H1 (cell line): Measurements from ENCODE around the gene WDR77. TPM values are rescaled to one million over a fixed set of nuclear protein-coding genes. Genes with fewer than 3 reads are reported as not detected.

Experiments used
- CTCF ChIA-PET: fragments of 300-600 bp; sonication (Branson Sonifier 250); formaldehyde crosslinking; loops from one replicate; lab custom pipeline; 2021; ENCODE audit not compliant: partially characterized antibody; lab: Charles Lee
- POLR2A ChIA-PET: fragments of 300-600 bp; sonication (Branson Sonifier 250); formaldehyde crosslinking; loops from one replicate; lab custom pipeline; 2021; ENCODE audit warnings: inconsistent platforms; ENCODE audit not compliant: partially characterized antibody; lab: Charles Lee
- DNase-seq, 2 experiments: peaks; one replicate each; pipeline versions ENCODE4 v3.0.0 to v3.0.0-alpha.2; 2010 to 2022; ENCODE audit warnings: low spot score in 2 of 2, low read depth in 1 of 2, mixed read lengths in 1 of 2
- FAIRE-seq: peaks from 2 replicates; lab custom pipeline; 2011; peaks lifted over from hg19 to GRCh38; lab: Jason Lieb, UNC
- H2AFZ ChIP-seq: 2 replicates; pipeline ENCODE4 v1.8.1; 2012; ENCODE audit warnings: low read length, inconsistent platforms
- H2AK5ac ChIP-seq: 2 replicates; pipeline ENCODE4 v1.6.1; 2013; ENCODE audit warnings: low read depth, low read length
- H2BK120ac ChIP-seq: replicated peaks from 2 replicates; pipeline ENCODE3; 2013; ENCODE audit warnings: low read depth, low read length, inconsistent platforms
- H2BK12ac ChIP-seq: 2 replicates; pipeline ENCODE4 v1.6.1; 2013; ENCODE audit warnings: low read depth, low read length
- H2BK15ac ChIP-seq: 2 replicates; pipeline ENCODE4 v1.6.1; 2013; ENCODE audit warnings: low read length
- H2BK20ac ChIP-seq: 2 replicates; pipeline ENCODE4 v1.6.1; 2013; ENCODE audit warnings: low read length
- H2BK5ac ChIP-seq: 2 replicates; pipeline ENCODE4 v1.6.1; 2013; ENCODE audit warnings: low read depth, low read length
- H3K14ac ChIP-seq: 2 replicates; pipeline ENCODE4 v1.6.1; 2013; ENCODE audit warnings: inconsistent platforms; ENCODE audit not compliant: insufficient read length
- H3K18ac ChIP-seq: 2 replicates; pipeline ENCODE4 v1.6.1; 2013; ENCODE audit warnings: low read length; ENCODE audit errors: extremely low read depth
- H3K23ac ChIP-seq: 2 replicates; pipeline ENCODE4 v1.6.1; 2013; ENCODE audit warnings: inconsistent platforms; ENCODE audit not compliant: insufficient read length
- H3K23me2 ChIP-seq: 2 replicates; pipeline ENCODE4 v1.6.1; 2013; ENCODE audit warnings: low read depth, low read length
- H3K27ac ChIP-seq: 2 replicates; pipeline ENCODE4 v1.6.1; 2011; ENCODE audit warnings: low read depth, low read length, inconsistent platforms
- H3K27me3 ChIP-seq, 4 experiments: replicated peaks in 1 of 4; 1 replicate in 1 of 4; 2 replicates in 3 of 4; pipeline versions ENCODE4 v1.6.1 to v1.8.1; 2011 to 2013; ENCODE audit warnings: low read length in 3 of 4, mild to moderate bottlenecking in 3 of 4, inconsistent platforms in 2 of 4, mixed read lengths in 2 of 4, moderate library complexity in 1 of 4; ENCODE audit not compliant: control insufficient read depth in 3 of 4, insufficient read depth in 3 of 4; ENCODE audit errors: extremely low read depth in 1 of 4
- H3K36me3 ChIP-seq, 4 experiments: 2 replicates each; pipeline versions ENCODE4 v1.6.1 to v1.8.1; 2011 to 2013; ENCODE audit warnings: mild to moderate bottlenecking in 4 of 4, low read length in 3 of 4, moderate library complexity in 2 of 4, control low read depth in 1 of 4, inconsistent platforms in 1 of 4; ENCODE audit not compliant: insufficient read depth in 4 of 4, control insufficient read depth in 2 of 4
- H3K4ac ChIP-seq: replicated peaks from 2 replicates; pipeline ENCODE3; 2013; ENCODE audit warnings: low read length, low read depth, mixed read lengths, inconsistent platforms; ENCODE audit not compliant: insufficient read length
- H3K4me1 ChIP-seq, 4 experiments: replicated peaks in 1 of 4; 1 replicate in 1 of 4; 2 replicates in 3 of 4; pipeline versions ENCODE4 v1.6.1 to v1.8.1; 2011 to 2013; ENCODE audit warnings: low read length in 3 of 4, inconsistent platforms in 2 of 4, mixed read lengths in 1 of 4; ENCODE audit not compliant: insufficient read depth in 4 of 4, control insufficient read depth in 3 of 4
- H3K4me2 ChIP-seq, 2 experiments: 2 replicates each; pipeline versions ENCODE4 v1.6.1 to v1.8.1; 2011 to 2013; ENCODE audit warnings: low read depth in 2 of 2, low read length in 2 of 2, control low read depth in 1 of 2, inconsistent platforms in 1 of 2, mild to moderate bottlenecking in 1 of 2; ENCODE audit not compliant: insufficient read depth in 1 of 2
- H3K4me3 ChIP-seq, 4 experiments: fragments of 200-600, 300-600 bp in 1 of 4; sonication (generic), shearing (Covaris generic), sonication (Bioruptor Twin) in 1 of 4; 2 replicates each; pipeline versions ENCODE4 v1.5.1 to v1.8.1; 2011 to 2016; ENCODE audit warnings: low read length in 4 of 4, low read depth in 3 of 4, control low read depth in 2 of 4, inconsistent platforms in 2 of 4, mild to moderate bottlenecking in 2 of 4, mixed read lengths in 1 of 4, moderate library complexity in 1 of 4; ENCODE audit not compliant: insufficient read depth in 2 of 4; ENCODE audit errors: extremely low read depth in 1 of 4
- H3K56ac ChIP-seq: replicated peaks from 2 replicates; pipeline ENCODE3; 2013; ENCODE audit warnings: low read depth, mild to moderate bottlenecking, mixed read lengths, low read length, inconsistent platforms; ENCODE audit not compliant: insufficient read length
- H3K79me1 ChIP-seq: 2 replicates; pipeline ENCODE4 v1.6.1; 2013; ENCODE audit warnings: low read depth, low read length, control low read depth
- H3K79me2 ChIP-seq, 2 experiments: 2 replicates each; pipeline versions ENCODE4 v1.6.1 to v1.8.1; 2012 to 2013; ENCODE audit warnings: low read length in 2 of 2, mild to moderate bottlenecking in 2 of 2, inconsistent platforms in 1 of 2; ENCODE audit not compliant: insufficient read depth in 2 of 2, control insufficient read depth in 1 of 2
- H3K9ac ChIP-seq, 4 experiments: replicated peaks in 1 of 4; 1 replicate in 1 of 4; 2 replicates in 3 of 4; pipeline versions ENCODE4 v1.6.1 to v1.8.1; 2011 to 2013; ENCODE audit warnings: low read depth in 3 of 4, low read length in 3 of 4, control low read depth in 2 of 4, mild to moderate bottlenecking in 2 of 4, moderate library complexity in 2 of 4, inconsistent platforms in 1 of 4; ENCODE audit errors: extremely low read depth in 1 of 4
- H3K9me3 ChIP-seq, 2 experiments: 2 replicates each; pipeline versions ENCODE4 v1.6.1 to v1.8.1; 2012 to 2013; ENCODE audit warnings: mild to moderate bottlenecking in 2 of 2, moderate library complexity in 2 of 2, control low read depth in 1 of 2, inconsistent platforms in 1 of 2, low read depth in 1 of 2, low read length in 1 of 2, mixed read lengths in 1 of 2; ENCODE audit not compliant: insufficient read depth in 2 of 2
- H4K20me1 ChIP-seq, 2 experiments: replicated peaks in 1 of 2; 2 replicates each; pipeline versions ENCODE3 to v1.8.1; 2011 to 2013; ENCODE audit warnings: inconsistent platforms in 2 of 2, low read length in 2 of 2, mild to moderate bottlenecking in 1 of 2; ENCODE audit not compliant: insufficient read depth in 2 of 2, control insufficient read depth in 1 of 2
- H4K5ac ChIP-seq: 2 replicates; pipeline ENCODE4 v1.6.1; 2013; ENCODE audit warnings: low read length, low read depth, mixed read lengths, inconsistent platforms; ENCODE audit not compliant: insufficient read length
- H4K8ac ChIP-seq: 2 replicates; pipeline ENCODE4 v1.8.0; 2013; ENCODE audit warnings: mild to moderate bottlenecking, moderate library complexity, low read length, inconsistent platforms; ENCODE audit not compliant: insufficient read depth; ENCODE audit errors: extremely low read depth
- H4K91ac ChIP-seq: replicated peaks from 2 replicates; pipeline ENCODE3; 2013; ENCODE audit warnings: low read length, mixed read lengths, inconsistent platforms; ENCODE audit not compliant: insufficient read length
- ASH2L ChIP-seq: fragments of 200-600, 300-600 bp; sonication (generic); IDR thresholded peaks from one replicate; pipeline ENCODE4 v1.7.1; 2017; ENCODE audit warnings: low read length
- BRCA1 ChIP-seq: IDR thresholded peaks from 2 replicates; pipeline ENCODE4 v1.6.1; 2012; ENCODE audit warnings: low read depth, low read length, improper control_type of control experiment
- EZH2 ChIP-seq: fragments of 200-600 bp; sonication (generic); IDR thresholded peaks from 2 replicates; pipeline ENCODE4 v1.7.1; 2012; ENCODE audit warnings: low read depth, mild to moderate bottlenecking, moderate library complexity, low read length, inconsistent platforms; ENCODE audit not compliant: severe bottlenecking
- GTF2F1 ChIP-seq: IDR thresholded peaks from 2 replicates; pipeline ENCODE4 v1.6.1; 2012; ENCODE audit warnings: low read depth, low read length, improper control_type of control experiment, borderline replicate concordance
- HDAC6 ChIP-seq: IDR thresholded peaks from one replicate; pipeline ENCODE4 v1.7.1; 2012; ENCODE audit warnings: low read depth, mild to moderate bottlenecking, inconsistent platforms, low read length, moderate library complexity
- KDM1A ChIP-seq: fragments of 200-600, 300-600 bp; sonication (generic); IDR thresholded peaks from 2 replicates; pipeline ENCODE4 v1.7.1; 2016; ENCODE audit warnings: mild to moderate bottlenecking, low read length, borderline replicate concordance
- RFX5 ChIP-seq: IDR thresholded peaks from 2 replicates; pipeline ENCODE4 v1.6.1; 2011; ENCODE audit warnings: low read depth, low read length, improper control_type of control experiment, borderline replicate concordance
- SP1 ChIP-seq: IDR thresholded peaks from 2 replicates; pipeline ENCODE4 v1.6.1; 2011; ENCODE audit warnings: low read depth, low read length
- SP2 ChIP-seq: IDR thresholded peaks from 2 replicates; pipeline ENCODE4 v1.6.1; 2012; ENCODE audit warnings: mild to moderate bottlenecking, low read length, inconsistent platforms
- TAF1 ChIP-seq: IDR thresholded peaks from 2 replicates; pipeline ENCODE4 v1.6.1; 2011; ENCODE audit warnings: mild to moderate bottlenecking, low read depth, low read length
- ZNF274 ChIP-seq: IDR thresholded peaks from 2 replicates; pipeline ENCODE4 v1.7.0; 2012; ENCODE audit warnings: low read length, borderline replicate concordance; ENCODE audit errors: extremely low read depth
- WGBS, 2 experiments: shearing (Covaris generic) in 1 of 2; methylation state at CpG; one replicate each; pipeline versions ENCODE4 v1.1.6 to v1.1.7; 2013 to 2015; ENCODE audit warnings: low lambda C conversion rate in 2 of 2, mixed read lengths in 2 of 2, inconsistent platforms in 1 of 2, low coverage in 1 of 2, missing lambda C conversion rate in 1 of 2; ENCODE audit not compliant: insufficient replicate concordance in 2 of 2, insufficient coverage in 1 of 2, insufficient read length in 1 of 2; ENCODE audit errors: extremely low coverage in 1 of 2, missing lambda C conversion rate in 1 of 2; 5-methylcytosine and 5-hydroxymethylcytosine counted together
- polyA plus RNA-seq, 7 experiments: library from polyadenylated mRNA; depleted of rRNA in 3 of 7; stranded (reverse) in 5 of 7; unstranded in 2 of 7; fragments of >200 nt in 5 of 7; fragments of 200-250 nt in 2 of 7; gene quantifications; 1 replicate in 5 of 7; 2 replicates in 1 of 7; 4 replicates in 1 of 7; pipeline versions ENCODE4 v1.2.1 to v1.2.3, GENCODE V29; 2011 to 2013; ENCODE audit warnings: missing spikeins in 2 of 7, mixed read lengths in 2 of 7
- total RNA-seq: library from RNA; stranded (reverse); fragmentation: NEBNext Ultra II Directional; extraction: Animal tissue kit (Norgen Biotek cat#: 25700); gene quantifications from 2 replicates; pipeline ENCODE4 v1.2.1, GENCODE V29; 2021
- TF ChIP-seq, protein P1 (sequence below): IDR thresholded peaks from 2 replicates; pipeline ENCODE4 v1.6.1; 2011; ENCODE audit warnings: low read length, improper control_type of control experiment
- TF ChIP-seq, protein P2 (sequence below): IDR thresholded peaks from 2 replicates; pipeline ENCODE4 v1.6.1; 2012; ENCODE audit warnings: inconsistent platforms

The WDR77 gene
- total and polyA plus RNA-seq, 2 of the 8 experiments (the other 6 are each of a cell fraction or from before 2014, with no cell fraction given) = 66.0 to 156 TPM

DNA sequence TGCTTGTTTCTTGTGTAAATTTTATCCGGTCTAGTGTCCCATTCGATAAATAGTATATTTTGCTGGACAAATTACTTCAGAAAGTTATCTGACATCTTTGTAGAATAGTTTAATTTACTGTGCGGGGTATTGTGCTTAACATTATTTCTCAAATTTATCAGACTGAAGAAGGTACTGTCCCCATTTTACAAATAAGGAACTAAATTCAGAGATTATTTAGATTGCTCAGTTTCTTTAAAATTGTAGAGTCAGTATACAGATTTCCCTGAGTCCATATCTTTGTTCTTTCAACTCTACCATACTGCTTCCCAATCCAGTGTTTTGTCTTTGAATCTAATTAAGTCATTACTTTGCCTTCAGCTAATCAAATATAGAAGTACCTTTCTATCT lies 6.6 kb upstream of the WDR77 start:
- Histone ChIP-seq H3K23me2 (no peaks in the 10 kb centered on the region), H3K27ac (no peak overlapping the region), H2BK5ac (no peak overlapping the region), H3K4me1 (no peaks in the 10 kb centered on the region), H2AK5ac (no peak overlapping the region), H3K9ac (no peak overlapping the region), H3K4ac (no peak overlapping the region), H3K79me1 (no peaks in the 10 kb centered on the region), H3K9me3 (no peaks in the 10 kb centered on the region), H3K23ac (no peak overlapping the region), H4K8ac (no peak overlapping the region), H3K79me2 (peaks cover 0 to 24% of the 10 kb centered on the region in 2 experiments; a peak in 2 of 4 replicates), H3K14ac (no peak overlapping the region), H4K91ac (no peak overlapping the region), H3K56ac (no peak overlapping the region), H4K5ac (no peak overlapping the region), H4K20me1 (peaks cover 0 to 6% of the 10 kb centered on the region in 2 experiments), H3K18ac (no peak overlapping the region), H2BK20ac (no peak overlapping the region), H2AFZ (no peak overlapping the region), H2BK12ac (no peak overlapping the region), H3K4me3 (no peak overlapping the region), H3K4me2 (no peak overlapping the region), H3K27me3 (no peaks in the 10 kb centered on the region), H2BK120ac (no peak overlapping the region), H2BK15ac (no peak overlapping the region), H3K36me3 (peaks cover 9 to 61% (median 37%) of the 10 kb centered on the region in 4 experiments; a peak in 7 of 8 replicates)
- DNase-seq (no peak), FAIRE-seq (no peak)
- ChIA-PET CTCF (no interaction called here), POLR2A (no interaction called here)
- 92% methylated on average over 3 of the region's 3 CpGs; no CpG with 5 or more reads in 1 of the 2 experiments for WGBS, 2 experiments
- TF ChIP-seq BRCA1 = no peak
- TF ChIP-seq, protein P1, sequence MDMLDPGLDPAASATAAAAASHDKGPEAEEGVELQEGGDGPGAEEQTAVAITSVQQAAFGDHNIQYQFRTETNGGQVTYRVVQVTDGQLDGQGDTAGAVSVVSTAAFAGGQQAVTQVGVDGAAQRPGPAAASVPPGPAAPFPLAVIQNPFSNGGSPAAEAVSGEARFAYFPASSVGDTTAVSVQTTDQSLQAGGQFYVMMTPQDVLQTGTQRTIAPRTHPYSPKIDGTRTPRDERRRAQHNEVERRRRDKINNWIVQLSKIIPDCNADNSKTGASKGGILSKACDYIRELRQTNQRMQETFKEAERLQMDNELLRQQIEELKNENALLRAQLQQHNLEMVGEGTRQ = no peak
- TF ChIP-seq ASH2L = no peak
- no peak for TF ChIP-seq EZH2
- TF ChIP-seq RFX5 = no peak
- no peak for TF ChIP-seq KDM1A
- no peak for TF ChIP-seq HDAC6
- no peak for TF ChIP-seq TAF1
- TF ChIP-seq, protein P2, sequence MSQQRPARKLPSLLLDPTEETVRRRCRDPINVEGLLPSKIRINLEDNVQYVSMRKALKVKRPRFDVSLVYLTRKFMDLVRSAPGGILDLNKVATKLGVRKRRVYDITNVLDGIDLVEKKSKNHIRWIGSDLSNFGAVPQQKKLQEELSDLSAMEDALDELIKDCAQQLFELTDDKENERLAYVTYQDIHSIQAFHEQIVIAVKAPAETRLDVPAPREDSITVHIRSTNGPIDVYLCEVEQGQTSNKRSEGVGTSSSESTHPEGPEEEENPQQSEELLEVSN = no peak
- no peak for TF ChIP-seq SP1
- TF ChIP-seq SP2 = no peak
- no peak for TF ChIP-seq GTF2F1
- TF ChIP-seq ZNF274 = no peak
